Left lung (tissue), 10 donors: Measurements from ENCODE around the gene MAGEL2. TPM values are rescaled to one million over a fixed set of nuclear protein-coding genes. Genes with fewer than 3 reads are reported as not detected.

Experiments
- ATAC-seq: fragments of 200-7000 bp; cut with Tn5 transposase; one replicate; pipeline ENCODE4 v1.9.1; 2020; ENCODE audit warnings: moderate library complexity
- DNase-seq, 4 donors: peaks; one replicate each; pipeline ENCODE4 v3.0.0-alpha.2; 2013 to 2020
- H3K27ac ChIP-seq, 2 donors: fragments of 200-600 bp; sonication (generic) in 1 of 2; one replicate each; pipeline versions ENCODE4 v1.5.0 to v1.8.0; 2020 to 2021
- H3K27me3 ChIP-seq, 2 donors: fragments of 200-600 bp; sonication (generic) in 1 of 2; one replicate each; pipeline versions ENCODE4 v1.5.0 to v1.8.0; 2020 to 2021
- H3K36me3 ChIP-seq, 2 donors: fragments of 200-600 bp; sonication (generic) in 1 of 2; one replicate each; pipeline versions ENCODE4 v1.5.0 to v1.8.0; 2020 to 2021
- H3K4me1 ChIP-seq, 2 donors: fragments of 200-600 bp; one replicate each; pipeline ENCODE4 v1.8.0; 2021
- H3K4me3 ChIP-seq, 2 donors: fragments of 200-600 bp; sonication (generic) in 1 of 2; one replicate each; pipeline versions ENCODE4 v1.5.0 to v1.8.0; 2020 to 2021; ENCODE audit warnings: mild to moderate bottlenecking in 1 of 2
- H3K9me3 ChIP-seq, 2 donors: fragments of 200-600 bp; sonication (generic) in 1 of 2; one replicate each; pipeline versions ENCODE4 v1.5.0 to v1.8.0; 2020 to 2021
- intact Hi-C, 2 donors: fragments of 100-400 bp; cut with DNase I; formaldehyde crosslinking; loops; one replicate each; pipeline versions ENCODE4 v1.11.2 to v1.14.2; 2022
- polyA plus RNA-seq, 6 donors: library from polyadenylated mRNA; unstranded; fragments of 120-200 nt; gene quantifications; one replicate each; pipeline ENCODE4 v1.2.1, GENCODE V29; 2013; ENCODE audit not compliant: insufficient read length in 6 of 6
- total RNA-seq, 2 donors: library from RNA; stranded (reverse); fragmentation: NEBNext Ultra II Directional; extraction: Animal tissue kit (Norgen Biotek cat#: 25700); gene quantifications; one replicate each; pipeline ENCODE4 v1.2.1, GENCODE V29; 2021
- TF ChIP-seq, protein P1 (sequence below), 2 donors: fragments of 200-600 bp; sonication (generic) in 1 of 2; IDR thresholded peaks; one replicate each; pipeline versions ENCODE4 v1.5.0 to v1.8.0; 2021; ENCODE audit warnings: antibody characterized with exemption in 2 of 2
- donor health status: DM: no; HTN: yes; CAD: no.
- donor health status: DM: no; HTN: no; CAD: no.

MAGEL2 gene
- total and polyA plus RNA-seq, 8 donors = 0.60 to 5.1 (median 4.1) TPM

DNA sequence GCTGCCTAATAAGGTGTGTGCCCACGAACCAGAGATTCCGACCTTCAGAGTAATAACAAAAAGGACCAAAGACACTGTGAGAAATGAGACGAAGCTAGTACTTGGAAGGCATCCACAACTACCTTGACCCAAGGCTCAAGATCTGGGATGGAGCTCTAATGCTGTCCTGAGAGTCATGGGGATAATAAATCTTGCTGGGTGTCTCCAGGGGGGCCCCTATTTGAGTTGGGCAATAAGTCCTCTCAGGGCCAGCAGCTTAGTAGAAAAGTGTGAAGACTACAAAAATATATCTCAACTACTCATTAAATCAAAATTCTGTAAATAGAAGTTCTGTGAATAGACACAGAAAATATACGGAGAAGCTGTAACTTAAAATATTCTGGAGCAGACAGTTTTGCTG lies 42.3 kb upstream of the MAGEL2 start:
- peak overlapping the region in 1 of 2 donors; percentile 10 for H3K27ac ChIP-seq
- TF ChIP-seq, protein P1, sequence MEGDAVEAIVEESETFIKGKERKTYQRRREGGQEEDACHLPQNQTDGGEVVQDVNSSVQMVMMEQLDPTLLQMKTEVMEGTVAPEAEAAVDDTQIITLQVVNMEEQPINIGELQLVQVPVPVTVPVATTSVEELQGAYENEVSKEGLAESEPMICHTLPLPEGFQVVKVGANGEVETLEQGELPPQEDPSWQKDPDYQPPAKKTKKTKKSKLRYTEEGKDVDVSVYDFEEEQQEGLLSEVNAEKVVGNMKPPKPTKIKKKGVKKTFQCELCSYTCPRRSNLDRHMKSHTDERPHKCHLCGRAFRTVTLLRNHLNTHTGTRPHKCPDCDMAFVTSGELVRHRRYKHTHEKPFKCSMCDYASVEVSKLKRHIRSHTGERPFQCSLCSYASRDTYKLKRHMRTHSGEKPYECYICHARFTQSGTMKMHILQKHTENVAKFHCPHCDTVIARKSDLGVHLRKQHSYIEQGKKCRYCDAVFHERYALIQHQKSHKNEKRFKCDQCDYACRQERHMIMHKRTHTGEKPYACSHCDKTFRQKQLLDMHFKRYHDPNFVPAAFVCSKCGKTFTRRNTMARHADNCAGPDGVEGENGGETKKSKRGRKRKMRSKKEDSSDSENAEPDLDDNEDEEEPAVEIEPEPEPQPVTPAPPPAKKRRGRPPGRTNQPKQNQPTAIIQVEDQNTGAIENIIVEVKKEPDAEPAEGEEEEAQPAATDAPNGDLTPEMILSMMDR (IDR thresholded peaks at IDR 0.05) = no peak
- H3K36me3 ChIP-seq = no peaks in the 10 kb centered on the region
- ATAC-seq (no peak), DNase-seq (no peak)
- peaks cover 0 to 3% of the 10 kb centered on the region in 2 donors for H3K9me3 ChIP-seq
- no peak overlapping the region for H3K4me3 ChIP-seq
- intact Hi-C loops = loop anchor here in 1 of 2 donors (10.0 kb wide), 1 partner anchor 55 kb away; no protein-coding TSS in a partner anchor
- H3K27me3 ChIP-seq = peaks cover 0 to 12% of the 10 kb centered on the region in 2 donors
- peaks cover 0 to 6% of the 10 kb centered on the region in 2 donors for H3K4me1 ChIP-seq

DNA sequence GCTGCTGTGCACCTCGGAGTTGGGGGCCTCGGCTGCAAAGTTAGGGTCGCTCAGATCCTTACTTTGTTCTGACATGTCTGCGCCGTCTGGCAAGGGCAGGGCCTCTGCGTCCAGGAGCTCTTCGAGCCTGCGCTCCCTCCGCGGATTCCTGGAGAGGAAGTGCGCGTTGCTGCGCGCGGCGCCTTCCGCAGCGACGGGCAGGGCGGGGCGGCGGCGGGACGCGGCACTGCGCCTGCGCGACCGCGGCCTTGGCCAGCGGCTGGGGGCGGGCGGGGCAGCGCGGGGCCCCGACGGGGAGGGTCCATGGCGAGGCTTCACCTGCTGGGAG lies 39.4 kb upstream of the MAGEL2 start, which contains the start of gene NDN:
Gene NDN (minus strand): TSS at position 163 of the 328 bp plus-strand sequence. CDS start 88 bp downstream, at position 75.
- H3K27me3 ChIP-seq = peaks cover 0 to 12% of the 10 kb centered on the region in 2 donors
- peak; percentile 35 to 82 (median 57) for DNase-seq
- no peak within 1 kb of the TSS for H3K27ac ChIP-seq
- peaks cover 0 to 3% of the 10 kb centered on the region in 2 donors for H3K9me3 ChIP-seq
- peak; percentile 79 for ATAC-seq
- TF ChIP-seq, protein P1 (IDR thresholded peaks at IDR 0.05) = no peak
- peak within 1 kb of the TSS; percentile 41 to 42 for H3K4me3 ChIP-seq
- no peaks in the 10 kb centered on the region for H3K36me3 ChIP-seq
- H3K4me1 ChIP-seq = peaks cover 0 to 6% of the 10 kb centered on the region in 2 donors
- intact Hi-C loops = no loop called here

DNA sequence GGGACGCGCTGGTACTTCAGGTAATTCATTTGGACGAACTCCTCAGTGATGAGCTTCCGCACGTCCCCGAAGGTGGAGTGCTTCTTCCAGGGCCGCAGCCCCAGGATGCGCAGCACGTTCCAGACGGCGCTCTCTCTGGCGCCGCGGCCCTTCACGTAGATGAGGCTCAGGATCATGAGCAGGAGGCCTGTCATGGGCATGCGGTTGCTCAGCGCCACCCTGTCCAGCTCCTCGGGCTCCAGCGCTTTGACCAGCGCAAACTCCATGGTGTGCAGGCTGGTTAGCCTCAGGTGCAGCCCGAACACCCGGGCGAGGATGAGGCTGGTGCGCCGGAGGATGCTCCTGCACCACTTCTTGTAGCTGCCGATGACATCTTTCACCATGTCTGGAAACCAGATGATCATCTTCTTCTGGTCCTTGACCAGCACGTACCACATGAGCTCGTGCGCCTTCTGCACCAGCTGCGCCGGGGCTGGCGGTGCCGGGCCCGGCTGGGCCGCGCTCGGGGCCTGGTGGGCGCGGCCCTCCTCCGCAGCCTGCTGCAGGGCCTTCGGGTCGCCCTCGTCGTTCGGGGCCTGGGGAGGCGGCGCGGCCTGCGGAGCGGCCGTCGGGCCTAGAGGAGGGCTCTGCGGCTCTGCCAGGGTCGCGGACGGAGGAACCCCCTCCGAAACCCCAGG lies 38.9 kb upstream of the MAGEL2 start:
- Histone ChIP-seq H3K4me3 (peak overlapping the region; percentile 41 to 42), H3K27me3 (peaks cover 0 to 12% of the 10 kb centered on the region in 2 donors), H3K27ac (no peak overlapping the region), H3K9me3 (peaks cover 0 to 3% of the 10 kb centered on the region in 2 donors), H3K4me1 (peaks cover 0 to 6% of the 10 kb centered on the region in 2 donors), H3K36me3 (no peaks in the 10 kb centered on the region)
- ATAC-seq (peak; percentile 50), DNase-seq (peak in 1 of 4 donors; percentile 71)
- intact Hi-C loops = no loop called here
- TF ChIP-seq, protein P1 (IDR thresholded peaks at IDR 0.05) = no peak

DNA sequence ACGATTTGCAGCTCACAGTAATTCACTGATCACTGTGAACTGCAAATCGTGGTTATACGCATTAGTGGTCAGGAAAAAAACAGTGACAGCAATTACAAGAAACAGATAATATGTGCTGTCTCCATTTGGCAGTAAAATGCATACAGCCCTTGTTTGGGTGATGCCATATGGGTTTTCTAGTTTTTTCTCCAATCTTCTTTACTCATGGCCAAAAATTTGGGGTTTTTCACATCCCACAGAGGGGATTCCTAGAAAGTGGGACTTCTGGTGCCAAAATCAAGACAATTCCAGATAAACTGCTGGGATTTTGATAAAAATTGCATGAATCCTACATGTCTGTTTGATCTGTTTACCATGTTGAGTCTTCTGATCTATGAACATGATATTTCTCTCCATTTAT lies 23.8 kb upstream of the MAGEL2 start:
- intact Hi-C loops = no loop called here
- Histone ChIP-seq H3K27me3 (no peaks in the 10 kb centered on the region), H3K9me3 (no peaks in the 10 kb centered on the region), H3K4me1 (no peaks in the 10 kb centered on the region), H3K27ac (no peak overlapping the region), H3K4me3 (no peak overlapping the region), H3K36me3 (no peaks in the 10 kb centered on the region)
- ATAC-seq (no peak), DNase-seq (no peak)
- TF ChIP-seq, protein P1 (IDR thresholded peaks at IDR 0.05) = no peak

DNA sequence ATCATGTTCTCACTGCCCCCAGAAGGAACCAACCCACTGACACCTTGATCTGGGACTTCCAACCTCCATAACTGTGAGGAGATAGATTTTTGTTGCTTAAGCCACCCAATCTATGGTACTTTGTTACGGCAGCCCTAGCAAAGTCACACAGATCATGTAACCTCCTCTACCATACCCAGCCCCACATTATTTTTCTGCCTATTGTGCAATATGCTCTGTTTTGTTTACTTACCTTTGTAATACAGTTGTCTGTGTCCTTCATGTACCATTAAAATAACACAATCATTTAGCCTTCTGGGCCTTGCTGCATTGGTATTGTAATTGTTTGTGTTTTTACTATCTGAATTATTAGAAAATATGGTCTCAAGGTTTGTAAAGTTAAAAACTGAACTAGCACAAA lies 23.3 kb upstream of the MAGEL2 start:
- ATAC-seq = no peak
- no peak overlapping the region for H3K27ac ChIP-seq
- no peaks in the 10 kb centered on the region for H3K36me3 ChIP-seq
- TF ChIP-seq, protein P1 (IDR thresholded peaks at IDR 0.05) = no peak
- DNase-seq = no peak
- no peak overlapping the region for H3K4me3 ChIP-seq
- H3K9me3 ChIP-seq = no peaks in the 10 kb centered on the region
- intact Hi-C loops = no loop called here
- H3K4me1 ChIP-seq = no peaks in the 10 kb centered on the region
- H3K27me3 ChIP-seq = no peaks in the 10 kb centered on the region
